Measurements from ENCODE around the gene SCMH1.

Gene SCMH1

DNA sequence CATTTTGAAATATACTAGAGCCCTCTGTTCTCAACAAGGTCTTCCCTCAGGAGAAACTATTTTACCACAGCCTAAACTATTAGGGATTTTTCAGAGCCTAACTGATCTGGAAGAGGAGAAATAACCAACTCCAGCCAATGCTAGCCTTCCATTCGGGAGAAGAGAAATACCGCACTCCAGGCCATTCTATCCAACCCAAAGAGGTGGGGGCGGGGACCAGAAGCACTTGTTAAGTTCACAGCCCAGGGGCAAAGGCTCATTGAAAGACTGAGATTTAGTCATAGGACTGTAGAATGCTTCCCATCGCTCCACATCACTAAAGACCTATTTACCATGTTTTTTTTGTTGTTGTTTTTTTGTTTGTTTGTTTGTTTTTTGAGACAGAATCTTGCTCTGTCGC is 185.2 kb downstream of the SCMH1 start:
- TF ChIP-seq, protein P1, sequence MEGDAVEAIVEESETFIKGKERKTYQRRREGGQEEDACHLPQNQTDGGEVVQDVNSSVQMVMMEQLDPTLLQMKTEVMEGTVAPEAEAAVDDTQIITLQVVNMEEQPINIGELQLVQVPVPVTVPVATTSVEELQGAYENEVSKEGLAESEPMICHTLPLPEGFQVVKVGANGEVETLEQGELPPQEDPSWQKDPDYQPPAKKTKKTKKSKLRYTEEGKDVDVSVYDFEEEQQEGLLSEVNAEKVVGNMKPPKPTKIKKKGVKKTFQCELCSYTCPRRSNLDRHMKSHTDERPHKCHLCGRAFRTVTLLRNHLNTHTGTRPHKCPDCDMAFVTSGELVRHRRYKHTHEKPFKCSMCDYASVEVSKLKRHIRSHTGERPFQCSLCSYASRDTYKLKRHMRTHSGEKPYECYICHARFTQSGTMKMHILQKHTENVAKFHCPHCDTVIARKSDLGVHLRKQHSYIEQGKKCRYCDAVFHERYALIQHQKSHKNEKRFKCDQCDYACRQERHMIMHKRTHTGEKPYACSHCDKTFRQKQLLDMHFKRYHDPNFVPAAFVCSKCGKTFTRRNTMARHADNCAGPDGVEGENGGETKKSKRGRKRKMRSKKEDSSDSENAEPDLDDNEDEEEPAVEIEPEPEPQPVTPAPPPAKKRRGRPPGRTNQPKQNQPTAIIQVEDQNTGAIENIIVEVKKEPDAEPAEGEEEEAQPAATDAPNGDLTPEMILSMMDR (IDR thresholded peaks at IDR 0.05; ENCODE audit: extremely low read depth, missing control alignments) = no peak
- no peak for DNase-seq (ENCODE audit: low spot score)

DNA sequence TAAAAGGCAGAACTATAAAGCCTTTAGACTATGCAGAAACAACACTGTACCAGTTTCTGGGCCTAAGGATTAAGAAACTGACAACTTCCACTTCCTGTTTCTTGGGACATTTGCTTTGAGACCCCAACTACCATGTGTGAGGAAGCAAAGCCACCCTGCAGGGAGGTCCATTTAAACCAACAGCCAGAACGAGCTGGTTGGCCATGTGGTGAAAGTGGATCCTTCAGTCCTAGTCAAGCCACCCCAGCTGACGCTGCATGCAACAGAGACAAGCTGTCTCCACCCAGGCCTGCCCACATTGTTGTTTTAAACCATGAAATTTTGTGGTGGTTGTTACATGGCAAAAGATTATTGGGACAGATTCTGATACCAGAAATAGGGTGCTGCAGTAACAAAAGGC is 188.8 kb downstream of the SCMH1 start:
- DNase-seq (ENCODE audit: low spot score) = no peak
- TF ChIP-seq, protein P1 (IDR thresholded peaks at IDR 0.05; ENCODE audit: extremely low read depth, missing control alignments) = no peak

DNA sequence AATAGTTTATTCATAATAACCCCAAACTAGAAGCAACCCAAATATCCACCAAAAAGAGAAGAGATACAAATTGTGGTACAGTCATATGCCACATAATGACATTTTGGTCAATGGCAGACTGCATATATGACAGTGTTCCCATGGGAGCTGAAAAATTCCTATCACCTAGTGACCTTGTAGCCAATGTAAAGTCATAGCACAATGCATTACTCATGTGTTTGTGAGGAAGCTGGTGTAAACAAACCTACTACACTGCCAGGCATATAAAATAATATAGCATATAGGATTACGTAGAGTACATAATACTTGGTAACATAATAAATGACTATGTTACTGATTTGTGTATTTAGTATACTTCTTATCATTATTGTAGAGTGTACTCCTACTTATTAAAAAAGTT is 191.1 kb downstream of the SCMH1 start:
- TF ChIP-seq, protein P1 (IDR thresholded peaks at IDR 0.05; ENCODE audit: extremely low read depth, missing control alignments) = no peak
- no peak for DNase-seq (ENCODE audit: low spot score)

DNA sequence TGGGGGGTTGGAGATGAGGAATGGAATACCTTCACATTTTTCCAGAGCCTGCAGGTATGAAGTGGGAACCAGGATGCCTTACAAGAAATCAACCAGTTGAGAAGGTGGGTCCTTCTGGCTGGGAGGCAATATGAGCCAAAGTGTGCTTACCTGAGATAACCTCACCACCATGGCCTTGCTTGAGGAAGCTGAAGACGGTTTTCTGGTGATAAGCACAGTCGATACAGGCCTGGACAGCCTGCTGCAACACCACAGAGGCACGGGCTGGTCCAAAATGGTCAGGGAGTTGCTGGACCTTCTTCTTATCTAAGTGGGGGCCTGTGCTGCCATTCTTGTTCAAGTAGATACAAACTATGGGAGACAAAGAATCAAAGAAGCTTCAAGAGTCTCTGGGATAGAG is 193.6 kb downstream of the SCMH1 start:
- DNase-seq (ENCODE audit: low spot score) = no peak
- TF ChIP-seq, protein P1 (IDR thresholded peaks at IDR 0.05; ENCODE audit: extremely low read depth, missing control alignments) = no peak

DNA sequence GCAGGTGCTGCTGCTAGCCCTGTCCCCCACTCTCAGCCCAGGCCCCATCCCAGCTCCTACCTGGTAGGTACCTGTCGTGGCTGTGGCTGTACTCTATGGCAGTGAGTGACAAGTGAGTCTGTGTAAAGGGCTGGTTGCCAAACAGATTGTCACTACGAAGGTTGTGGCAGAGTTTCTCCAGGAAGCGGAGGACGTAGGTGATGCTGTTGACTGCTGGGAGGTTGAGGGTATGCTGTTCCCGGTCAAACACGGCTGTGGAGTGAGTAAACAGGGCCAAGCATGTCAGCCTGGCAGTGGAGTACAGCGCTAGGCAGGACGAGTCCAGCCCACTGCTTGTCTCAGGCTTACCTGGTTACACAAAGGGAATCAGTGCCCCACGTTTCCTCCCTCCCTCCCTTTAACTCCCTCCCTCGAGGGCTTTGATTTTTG is 195.7 kb downstream of the SCMH1 start:
- TF ChIP-seq, protein P1 (IDR thresholded peaks at IDR 0.05; ENCODE audit: extremely low read depth, missing control alignments) = no peak
- DNase-seq (ENCODE audit: low spot score) = no peak

DNA sequence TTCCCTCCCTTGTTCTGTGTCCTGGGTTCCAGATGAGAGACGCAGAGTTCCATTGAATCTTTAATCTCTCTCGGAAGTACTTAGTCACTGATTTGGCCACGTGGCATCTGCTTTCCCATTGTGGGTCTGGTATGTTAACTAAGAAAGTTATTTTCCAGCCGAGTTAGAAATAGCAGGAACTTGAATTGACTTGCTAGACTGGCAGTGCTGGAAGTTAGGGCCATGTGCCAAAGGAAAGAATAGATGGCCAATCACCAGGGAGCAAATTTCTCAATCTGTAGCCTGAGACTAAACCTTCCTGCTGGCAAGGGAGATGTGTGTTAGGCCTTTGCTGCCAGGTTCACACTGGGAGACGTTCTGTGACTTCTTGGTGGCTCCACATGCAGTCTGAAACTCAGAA is 196.4 kb downstream of the SCMH1 start:
- DNase-seq (ENCODE audit: low spot score) = no peak
- TF ChIP-seq, protein P1 (IDR thresholded peaks at IDR 0.05; ENCODE audit: extremely low read depth, missing control alignments) = no peak

DNA sequence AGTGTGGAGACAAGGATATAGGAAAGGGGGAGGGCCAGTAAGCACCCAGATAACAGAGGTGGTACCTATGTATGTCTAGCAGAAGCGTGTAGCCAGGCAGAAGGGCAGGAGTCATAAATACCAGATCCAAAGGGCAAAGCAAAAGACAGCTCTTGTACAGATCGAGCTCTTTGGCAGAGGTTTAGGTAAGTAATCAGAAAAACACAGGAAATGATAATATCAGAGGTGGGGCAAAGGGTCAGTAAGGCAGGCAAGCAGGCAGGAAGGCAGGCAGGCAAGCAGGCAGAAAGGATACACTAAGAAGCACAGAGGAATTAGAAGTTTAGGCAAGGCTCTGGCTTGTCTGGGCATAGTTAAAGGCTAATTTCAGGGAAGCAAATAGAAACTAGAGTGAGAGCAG is 197.9 kb downstream of the SCMH1 start:
- DNase-seq (ENCODE audit: low spot score) = no peak
- TF ChIP-seq, protein P1 (IDR thresholded peaks at IDR 0.05; ENCODE audit: extremely low read depth, missing control alignments) = no peak
